ENCODE data around the gene HOXB2.

Gene HOXB2

GRCh38 chr17:48517478-48517877 is 27.4 kb downstream of the HOXB2 start:
- H3K36me3 ChIP-seq (replicated peaks; ENCODE audit: low read depth, low read length), result no peaks in the 10 kb centered on the region
- peak overlapping the region; percentile 95 for H3K27ac ChIP-seq (ENCODE audit: low read length)
- H3K4me3 ChIP-seq (ENCODE audit: low read length), result peak overlapping the region; percentile 31; the same call in 1 of the 2 replicates
- no peaks in the 10 kb centered on the region for H3K79me2 ChIP-seq (ENCODE audit: low read length)
- H3K9ac ChIP-seq (ENCODE audit: low read length), result peak overlapping the region; percentile 68
- H4K20me1 ChIP-seq (ENCODE audit: insufficient read depth, low read length), result no peaks in the 10 kb centered on the region
- no peaks in the 10 kb centered on the region for H3K27me3 ChIP-seq (ENCODE audit: low read depth, low read length)
- TF ChIP-seq CTCF (IDR thresholded peaks at IDR 0.05; ENCODE audit: low read depth, low read length) (no peak), EZH2phosphoT487 (IDR thresholded peaks at IDR 0.05; ENCODE audit: low read depth) (no peak)
- H2AFZ ChIP-seq (ENCODE audit: low read depth, low read length), result no peak overlapping the region
- peaks cover 68% of the 10 kb centered on the region for H3K4me1 ChIP-seq (ENCODE audit: low read length)
- no peaks in the 10 kb centered on the region for H3K9me3 ChIP-seq (ENCODE audit: insufficient read depth, low read length)
- peak overlapping the region; percentile 74 for H3K4me2 ChIP-seq (ENCODE audit: low read length)

- peak overlapping the region; percentile 7; the same call in 1 of the 2 replicates for H3K4me2 ChIP-seq (ENCODE audit: low read length)
- no peaks in the 10 kb centered on the region for H3K36me3 ChIP-seq (replicated peaks; ENCODE audit: low read depth, low read length)
- H2AFZ ChIP-seq (ENCODE audit: low read depth, low read length), result no peak overlapping the region
- TF ChIP-seq CTCF (IDR thresholded peaks at IDR 0.05; ENCODE audit: low read depth, low read length) (no peak), EZH2phosphoT487 (IDR thresholded peaks at IDR 0.05; ENCODE audit: low read depth) (no peak)
- no peak overlapping the region for H3K4me3 ChIP-seq (ENCODE audit: low read length)
- H3K27me3 ChIP-seq (ENCODE audit: low read depth, low read length), result no peaks in the 10 kb centered on the region
- H3K27ac ChIP-seq (ENCODE audit: low read length), result peak overlapping the region; percentile 95
- no peaks in the 10 kb centered on the region for H3K79me2 ChIP-seq (ENCODE audit: low read length)
- H4K20me1 ChIP-seq (ENCODE audit: insufficient read depth, low read length), result no peaks in the 10 kb centered on the region
- H3K9me3 ChIP-seq (ENCODE audit: insufficient read depth, low read length), result no peaks in the 10 kb centered on the region
- H3K4me1 ChIP-seq (ENCODE audit: low read length), result peaks cover 73% of the 10 kb centered on the region
- peak overlapping the region; percentile 68; the same call in 1 of the 2 replicates for H3K9ac ChIP-seq (ENCODE audit: low read length)
Observed at GRCh38 chr17:48515925-48516900, 28.7 kb downstream of the HOXB2 start.

GRCh38 chr17:48514477-48514876 is 30.4 kb downstream of the HOXB2 start:
- peaks cover 82% of the 10 kb centered on the region for H3K4me1 ChIP-seq (ENCODE audit: low read length)
- no peaks in the 10 kb centered on the region for H3K36me3 ChIP-seq (replicated peaks; ENCODE audit: low read depth, low read length)
- H3K4me3 ChIP-seq (ENCODE audit: low read length), result peak overlapping the region; percentile 57
- H3K4me2 ChIP-seq (ENCODE audit: low read length), result peak overlapping the region; percentile 85
- TF ChIP-seq CTCF (IDR thresholded peaks at IDR 0.05; ENCODE audit: low read depth, low read length) (no peak), EZH2phosphoT487 (IDR thresholded peaks at IDR 0.05; ENCODE audit: low read depth) (no peak)
- peak overlapping the region; percentile 95 for H3K27ac ChIP-seq (ENCODE audit: low read length)
- H3K79me2 ChIP-seq (ENCODE audit: low read length), result no peaks in the 10 kb centered on the region
- no peaks in the 10 kb centered on the region for H4K20me1 ChIP-seq (ENCODE audit: insufficient read depth, low read length)
- H3K9ac ChIP-seq (ENCODE audit: low read length), result peak overlapping the region; percentile 95
- no peaks in the 10 kb centered on the region for H3K9me3 ChIP-seq (ENCODE audit: insufficient read depth, low read length)
- no peak overlapping the region for H2AFZ ChIP-seq (ENCODE audit: low read depth, low read length)
- H3K27me3 ChIP-seq (ENCODE audit: low read depth, low read length), result no peaks in the 10 kb centered on the region

GRCh38 chr17:48513666-48514455 is 31.0 kb downstream of the HOXB2 start:
- Histone ChIP-seq H3K79me2 (ENCODE audit: low read length) (no peaks in the 10 kb centered on the region), H3K27me3 (ENCODE audit: low read depth, low read length) (no peaks in the 10 kb centered on the region), H2AFZ (ENCODE audit: low read depth, low read length) (no peak overlapping the region; the same call in 1 of the 2 replicates), H3K9me3 (ENCODE audit: insufficient read depth, low read length) (no peaks in the 10 kb centered on the region), H3K4me3 (ENCODE audit: low read length) (peak overlapping the region; percentile 57), H3K9ac (ENCODE audit: low read length) (peak overlapping the region; percentile 95), H3K4me1 (ENCODE audit: low read length) (peaks cover 82% of the 10 kb centered on the region), H3K4me2 (ENCODE audit: low read length) (peak overlapping the region; percentile 85), H3K36me3 (replicated peaks; ENCODE audit: low read depth, low read length) (no peaks in the 10 kb centered on the region), H4K20me1 (ENCODE audit: insufficient read depth, low read length) (no peaks in the 10 kb centered on the region), H3K27ac (ENCODE audit: low read length) (peak overlapping the region; percentile 95)
- TF ChIP-seq EZH2phosphoT487 (IDR thresholded peaks at IDR 0.05; ENCODE audit: low read depth) (no peak), CTCF (IDR thresholded peaks at IDR 0.05; ENCODE audit: low read depth, low read length) (no peak)

Measured in OCI-LY3 (cell line).